SK-N-SH treated with all-trans-retinoic acid at 6 μM for 48 hours (cell line): Measurements from ENCODE around the gene KLF2.

Experiments
- ATAC-seq: fragments of 200-7000 bp; cut with Tn5 transposase; 3 replicates; pipeline ENCODE4 v1.9.1; 2020; ENCODE audit warnings: mild to moderate bottlenecking, moderate library complexity
- ARNTL ChIP-seq: fragments of 450-650 bp; formaldehyde crosslinking; IDR thresholded peaks from 2 replicates; pipeline ENCODE4 v1.5.0; 2020; ENCODE audit warnings: low read depth, mild to moderate bottlenecking, moderate library complexity, borderline replicate concordance
- BACH2 ChIP-seq: fragments of 250-450 bp; sonication (Bioruptor Pico); IDR thresholded peaks from 2 replicates; pipeline ENCODE4 v1.9.0; 2021; ENCODE audit warnings: mild to moderate bottlenecking, borderline replicate concordance
- CSDC2 ChIP-seq: fragments of 250-450 bp; sonication (Bioruptor Pico); IDR thresholded peaks from 2 replicates; pipeline ENCODE4 v1.5.0; 2020; ENCODE audit warnings: mild to moderate bottlenecking, moderate library complexity
- ESRRG ChIP-seq: fragments of 250-450 bp; sonication (Bioruptor Pico); IDR thresholded peaks from 2 replicates; pipeline ENCODE4 v1.6.1; 2021; ENCODE audit warnings: mild to moderate bottlenecking
- GLIS3 ChIP-seq: fragments of 250-450 bp; sonication (Bioruptor Pico); IDR thresholded peaks from 2 replicates; pipeline ENCODE4 v1.5.0; 2020; ENCODE audit warnings: mild to moderate bottlenecking, moderate library complexity
- ISL1 ChIP-seq: fragments of 250-450 bp; sonication (Bioruptor Pico); IDR thresholded peaks from 2 replicates; pipeline ENCODE4 v2.1.2; 2022; ENCODE audit warnings: mild to moderate bottlenecking, moderate library complexity
- OSR1 ChIP-seq: fragments of 250-450 bp; sonication (Bioruptor Pico); IDR thresholded peaks from 2 replicates; pipeline ENCODE4 v1.8.0; 2022; ENCODE audit warnings: moderate library complexity, mild to moderate bottlenecking, inconsistent platforms
- PPARA ChIP-seq: fragments of 250-450 bp; sonication (Bioruptor Pico); IDR thresholded peaks from 2 replicates; pipeline ENCODE4 v1.5.0; 2020; ENCODE audit warnings: mild to moderate bottlenecking, borderline replicate concordance
- RARB ChIP-seq: fragments of 250-450 bp; sonication (Bioruptor Pico); IDR thresholded peaks from 2 replicates; pipeline ENCODE4 v1.8.0; 2021; ENCODE audit warnings: mild to moderate bottlenecking, moderate library complexity
- SNAI2 ChIP-seq: fragments of 250-450 bp; sonication (Bioruptor Pico); IDR thresholded peaks from 2 replicates; pipeline ENCODE4 v1.5.0; 2020; ENCODE audit warnings: mild to moderate bottlenecking, moderate library complexity
- TCF4 ChIP-seq: fragments of 250-450 bp; sonication (Bioruptor Pico); IDR thresholded peaks from 2 replicates; pipeline ENCODE4 v1.8.0; 2021; ENCODE audit warnings: mild to moderate bottlenecking, moderate library complexity, borderline replicate concordance
- TOX ChIP-seq: fragments of 250-450 bp; sonication (Bioruptor Pico); IDR thresholded peaks from 2 replicates; pipeline ENCODE4 v1.8.0; 2021; ENCODE audit warnings: mild to moderate bottlenecking, moderate library complexity, borderline replicate concordance
- ZC3H10 ChIP-seq: fragments of 250-450 bp; sonication (Bioruptor Pico); IDR thresholded peaks from 2 replicates; pipeline ENCODE4 v1.5.1; 2021; ENCODE audit warnings: mild to moderate bottlenecking, moderate library complexity
- ZFP3 ChIP-seq: fragments of 250-450 bp; sonication (Bioruptor Pico); IDR thresholded peaks from 2 replicates; pipeline ENCODE4 v1.5.0; 2020; ENCODE audit warnings: mild to moderate bottlenecking, moderate library complexity
- ZFP30 ChIP-seq: fragments of 450-650 bp; formaldehyde crosslinking; IDR thresholded peaks from 2 replicates; pipeline ENCODE4 v1.5.0; 2022; ENCODE audit warnings: mild to moderate bottlenecking, moderate library complexity
- ZNF565 ChIP-seq: fragments of 450-650 bp; formaldehyde crosslinking; conservative IDR thresholded peaks from 2 replicates; pipeline ENCODE4 v1.5.0; 2020; ENCODE audit warnings: low read depth, mild to moderate bottlenecking, moderate library complexity
- ZNF70 ChIP-seq: fragments of 450-650 bp; formaldehyde crosslinking; IDR thresholded peaks from 2 replicates; pipeline ENCODE4 v1.5.0; 2020; ENCODE audit warnings: mild to moderate bottlenecking, moderate library complexity
- ZNF8 ChIP-seq: fragments of 450-650 bp; formaldehyde crosslinking; IDR thresholded peaks from 2 replicates; pipeline ENCODE4 v1.5.0; 2020; ENCODE audit warnings: mild to moderate bottlenecking, moderate library complexity
- TF ChIP-seq, protein P1 (sequence below): fragments of 250-450 bp; sonication (Bioruptor Pico); IDR thresholded peaks from 2 replicates; pipeline ENCODE4 v1.5.1; 2021; ENCODE audit warnings: mild to moderate bottlenecking, moderate library complexity
- TF ChIP-seq, protein P2 (sequence below): fragments of 250-450 bp; sonication (Bioruptor Pico); IDR thresholded peaks from 2 replicates; pipeline ENCODE4 v1.8.0; 2021; ENCODE audit warnings: low read depth, mild to moderate bottlenecking, moderate library complexity, borderline replicate concordance
- TF ChIP-seq, protein P3 (sequence below): fragments of 250-450 bp; sonication (Bioruptor Pico); IDR thresholded peaks from 2 replicates; pipeline ENCODE4 v1.5.0; 2020; ENCODE audit warnings: mild to moderate bottlenecking, moderate library complexity
- TF ChIP-seq, protein P4 (sequence below): fragments of 250-450 bp; sonication (Bioruptor Pico); IDR thresholded peaks from 2 replicates; pipeline ENCODE4 v1.5.1; 2020; ENCODE audit warnings: low read depth, mild to moderate bottlenecking, moderate library complexity
- TF ChIP-seq, protein P5 (sequence below): fragments of 250-450 bp; sonication (Bioruptor Pico); IDR thresholded peaks from 2 replicates; pipeline ENCODE4 v1.8.0; 2020; ENCODE audit warnings: mild to moderate bottlenecking, moderate library complexity, borderline replicate concordance

KLF2 gene

GRCh38 chr19:16306728-16307402 is 17.8 kb upstream of the KLF2 start:
- TF ChIP-seq, protein P1, sequence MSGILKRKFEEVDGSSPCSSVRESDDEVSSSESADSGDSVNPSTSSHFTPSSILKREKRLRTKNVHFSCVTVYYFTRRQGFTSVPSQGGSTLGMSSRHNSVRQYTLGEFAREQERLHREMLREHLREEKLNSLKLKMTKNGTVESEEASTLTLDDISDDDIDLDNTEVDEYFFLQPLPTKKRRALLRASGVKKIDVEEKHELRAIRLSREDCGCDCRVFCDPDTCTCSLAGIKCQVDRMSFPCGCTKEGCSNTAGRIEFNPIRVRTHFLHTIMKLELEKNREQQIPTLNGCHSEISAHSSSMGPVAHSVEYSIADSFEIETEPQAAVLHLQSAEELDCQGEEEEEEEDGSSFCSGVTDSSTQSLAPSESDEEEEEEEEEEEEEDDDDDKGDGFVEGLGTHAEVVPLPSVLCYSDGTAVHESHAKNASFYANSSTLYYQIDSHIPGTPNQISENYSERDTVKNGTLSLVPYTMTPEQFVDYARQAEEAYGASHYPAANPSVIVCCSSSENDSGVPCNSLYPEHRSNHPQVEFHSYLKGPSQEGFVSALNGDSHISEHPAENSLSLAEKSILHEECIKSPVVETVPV (CRISPR knock-in tag) = no peak
- TF ChIP-seq ESRRG (no peak), SNAI2 (no peak), OSR1 (CRISPR knock-in tag) (no peak), TOX (CRISPR knock-in tag) (no peak), ZNF565 (CRISPR knock-in tag) (no peak), ZFP30 (no peak), BACH2 (CRISPR knock-in tag) (no peak), ARNTL (CRISPR knock-in tag) (no peak), RARB (CRISPR knock-in tag) (no peak), ZNF70 (CRISPR knock-in tag) (no peak), ZFP3 (CRISPR knock-in tag) (no peak), ZNF8 (CRISPR knock-in tag) (no peak), GLIS3 (CRISPR knock-in tag) (no peak), ISL1 (no peak), PPARA (no peak), ZC3H10 (CRISPR knock-in tag) (no peak)
- TF ChIP-seq, protein P2, sequence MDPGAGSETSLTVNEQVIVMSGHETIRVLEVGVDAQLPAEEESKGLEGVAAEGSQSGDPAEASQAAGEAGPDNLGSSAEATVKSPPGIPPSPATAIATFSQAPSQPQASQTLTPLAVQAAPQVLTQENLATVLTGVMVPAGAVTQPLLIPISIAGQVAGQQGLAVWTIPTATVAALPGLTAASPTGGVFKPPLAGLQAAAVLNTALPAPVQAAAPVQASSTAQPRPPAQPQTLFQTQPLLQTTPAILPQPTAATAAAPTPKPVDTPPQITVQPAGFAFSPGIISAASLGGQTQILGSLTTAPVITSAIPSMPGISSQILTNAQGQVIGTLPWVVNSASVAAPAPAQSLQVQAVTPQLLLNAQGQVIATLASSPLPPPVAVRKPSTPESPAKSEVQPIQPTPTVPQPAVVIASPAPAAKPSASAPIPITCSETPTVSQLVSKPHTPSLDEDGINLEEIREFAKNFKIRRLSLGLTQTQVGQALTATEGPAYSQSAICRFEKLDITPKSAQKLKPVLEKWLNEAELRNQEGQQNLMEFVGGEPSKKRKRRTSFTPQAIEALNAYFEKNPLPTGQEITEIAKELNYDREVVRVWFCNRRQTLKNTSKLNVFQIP (CRISPR knock-in tag) = no peak
- TF ChIP-seq, protein P3, sequence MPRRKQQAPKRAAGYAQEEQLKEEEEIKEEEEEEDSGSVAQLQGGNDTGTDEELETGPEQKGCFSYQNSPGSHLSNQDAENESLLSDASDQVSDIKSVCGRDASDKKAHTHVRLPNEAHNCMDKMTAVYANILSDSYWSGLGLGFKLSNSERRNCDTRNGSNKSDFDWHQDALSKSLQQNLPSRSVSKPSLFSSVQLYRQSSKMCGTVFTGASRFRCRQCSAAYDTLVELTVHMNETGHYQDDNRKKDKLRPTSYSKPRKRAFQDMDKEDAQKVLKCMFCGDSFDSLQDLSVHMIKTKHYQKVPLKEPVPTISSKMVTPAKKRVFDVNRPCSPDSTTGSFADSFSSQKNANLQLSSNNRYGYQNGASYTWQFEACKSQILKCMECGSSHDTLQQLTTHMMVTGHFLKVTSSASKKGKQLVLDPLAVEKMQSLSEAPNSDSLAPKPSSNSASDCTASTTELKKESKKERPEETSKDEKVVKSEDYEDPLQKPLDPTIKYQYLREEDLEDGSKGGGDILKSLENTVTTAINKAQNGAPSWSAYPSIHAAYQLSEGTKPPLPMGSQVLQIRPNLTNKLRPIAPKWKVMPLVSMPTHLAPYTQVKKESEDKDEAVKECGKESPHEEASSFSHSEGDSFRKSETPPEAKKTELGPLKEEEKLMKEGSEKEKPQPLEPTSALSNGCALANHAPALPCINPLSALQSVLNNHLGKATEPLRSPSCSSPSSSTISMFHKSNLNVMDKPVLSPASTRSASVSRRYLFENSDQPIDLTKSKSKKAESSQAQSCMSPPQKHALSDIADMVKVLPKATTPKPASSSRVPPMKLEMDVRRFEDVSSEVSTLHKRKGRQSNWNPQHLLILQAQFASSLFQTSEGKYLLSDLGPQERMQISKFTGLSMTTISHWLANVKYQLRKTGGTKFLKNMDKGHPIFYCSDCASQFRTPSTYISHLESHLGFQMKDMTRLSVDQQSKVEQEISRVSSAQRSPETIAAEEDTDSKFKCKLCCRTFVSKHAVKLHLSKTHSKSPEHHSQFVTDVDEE (CRISPR knock-in tag) = no peak
- ATAC-seq = no peak

DNA sequence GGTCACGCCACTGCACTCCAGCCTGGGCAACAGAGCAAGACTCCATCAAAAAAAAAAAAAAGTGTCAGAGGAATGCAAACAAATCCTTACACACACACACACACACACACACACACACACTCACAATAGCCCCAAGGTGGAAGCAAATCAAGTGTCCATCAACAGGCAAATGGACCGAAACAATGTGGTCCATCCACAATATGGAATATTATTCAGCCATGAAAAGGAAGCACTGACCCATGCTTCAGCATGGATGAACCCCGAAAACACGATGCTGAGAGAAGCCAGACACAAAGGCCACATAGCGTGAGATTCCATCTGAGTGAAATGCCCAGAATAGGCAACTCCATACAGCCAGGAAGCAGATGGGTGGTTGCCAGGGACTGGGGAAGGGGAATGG is 16.5 kb upstream of the KLF2 start:
- TF ChIP-seq TOX (CRISPR knock-in tag) = no peak
- no peak for TF ChIP-seq SNAI2
- TF ChIP-seq, protein P1 (CRISPR knock-in tag) = no peak
- no peak for TF ChIP-seq BACH2 (CRISPR knock-in tag)
- TF ChIP-seq ZNF565 (CRISPR knock-in tag) = no peak
- TF ChIP-seq, protein P3 (CRISPR knock-in tag) = no peak
- no peak for TF ChIP-seq ZNF70 (CRISPR knock-in tag)
- TF ChIP-seq, protein P4, sequence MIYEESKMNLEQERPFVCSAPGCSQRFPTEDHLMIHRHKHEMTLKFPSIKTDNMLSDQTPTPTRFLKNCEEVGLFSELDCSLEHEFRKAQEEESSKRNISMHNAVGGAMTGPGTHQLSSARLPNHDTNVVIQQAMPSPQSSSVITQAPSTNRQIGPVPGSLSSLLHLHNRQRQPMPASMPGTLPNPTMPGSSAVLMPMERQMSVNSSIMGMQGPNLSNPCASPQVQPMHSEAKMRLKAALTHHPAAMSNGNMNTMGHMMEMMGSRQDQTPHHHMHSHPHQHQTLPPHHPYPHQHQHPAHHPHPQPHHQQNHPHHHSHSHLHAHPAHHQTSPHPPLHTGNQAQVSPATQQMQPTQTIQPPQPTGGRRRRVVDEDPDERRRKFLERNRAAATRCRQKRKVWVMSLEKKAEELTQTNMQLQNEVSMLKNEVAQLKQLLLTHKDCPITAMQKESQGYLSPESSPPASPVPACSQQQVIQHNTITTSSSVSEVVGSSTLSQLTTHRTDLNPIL (CRISPR knock-in tag) = no peak
- TF ChIP-seq, protein P5, sequence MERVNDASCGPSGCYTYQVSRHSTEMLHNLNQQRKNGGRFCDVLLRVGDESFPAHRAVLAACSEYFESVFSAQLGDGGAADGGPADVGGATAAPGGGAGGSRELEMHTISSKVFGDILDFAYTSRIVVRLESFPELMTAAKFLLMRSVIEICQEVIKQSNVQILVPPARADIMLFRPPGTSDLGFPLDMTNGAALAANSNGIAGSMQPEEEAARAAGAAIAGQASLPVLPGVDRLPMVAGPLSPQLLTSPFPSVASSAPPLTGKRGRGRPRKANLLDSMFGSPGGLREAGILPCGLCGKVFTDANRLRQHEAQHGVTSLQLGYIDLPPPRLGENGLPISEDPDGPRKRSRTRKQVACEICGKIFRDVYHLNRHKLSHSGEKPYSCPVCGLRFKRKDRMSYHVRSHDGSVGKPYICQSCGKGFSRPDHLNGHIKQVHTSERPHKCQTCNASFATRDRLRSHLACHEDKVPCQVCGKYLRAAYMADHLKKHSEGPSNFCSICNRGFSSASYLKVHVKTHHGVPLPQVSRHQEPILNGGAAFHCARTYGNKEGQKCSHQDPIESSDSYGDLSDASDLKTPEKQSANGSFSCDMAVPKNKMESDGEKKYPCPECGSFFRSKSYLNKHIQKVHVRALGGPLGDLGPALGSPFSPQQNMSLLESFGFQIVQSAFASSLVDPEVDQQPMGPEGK (CRISPR knock-in tag) = no peak
- no peak for TF ChIP-seq CSDC2 (CRISPR knock-in tag)
- TF ChIP-seq ESRRG = no peak
- no peak for TF ChIP-seq ZC3H10 (CRISPR knock-in tag)
- TF ChIP-seq GLIS3 (CRISPR knock-in tag) = no peak
- no peak for TF ChIP-seq OSR1 (CRISPR knock-in tag)
- no peak for TF ChIP-seq ZFP3 (CRISPR knock-in tag)
- no peak for TF ChIP-seq RARB (CRISPR knock-in tag)
- TF ChIP-seq TCF4 (CRISPR knock-in tag) = no peak
- ATAC-seq = no peak
